Lower lobe of right lung (tissue), 2 donors: ENCODE data around the gene ANKRD11. TPM values are rescaled to one million over a fixed set of nuclear protein-coding genes. Genes with fewer than 3 reads are reported as not detected.
"Not testable (repeated sequence)": the region's sequence is repeated elsewhere in the genome, so short reads cannot be mapped to it uniquely, and the experiment has no call there.

Experiments
- ATAC-seq, 2 donors: fragments of 200-7000 bp; cut with Tn5 transposase; one replicate each; pipeline ENCODE4 v1.9.1; 2020 to 2022; ENCODE audit warnings: mild to moderate bottlenecking in 2 of 2, moderate library complexity in 2 of 2
- DNase-seq: peaks from one replicate; pipeline ENCODE4 v3.0.0-alpha.2; 2020
- H3K27ac ChIP-seq: fragments of 200-600 bp; one replicate; pipeline ENCODE4 v1.8.0; 2022
- H3K27me3 ChIP-seq: fragments of 200-600 bp; one replicate; pipeline ENCODE4 v1.8.0; 2022; ENCODE audit warnings: low read depth
- H3K36me3 ChIP-seq: fragments of 200-600 bp; one replicate; pipeline ENCODE4 v1.8.0; 2022; ENCODE audit warnings: mild to moderate bottlenecking
- H3K4me1 ChIP-seq: fragments of 200-600 bp; one replicate; pipeline ENCODE4 v1.8.0; 2022
- H3K4me3 ChIP-seq: fragments of 200-600 bp; one replicate; pipeline ENCODE4 v1.8.0; 2022; ENCODE audit warnings: mild to moderate bottlenecking
- H3K9me3 ChIP-seq: fragments of 200-600 bp; one replicate; pipeline ENCODE4 v1.8.0; 2022
- CTCF ChIP-seq: fragments of 200-600 bp; IDR thresholded peaks from one replicate; pipeline ENCODE4 v1.8.0; 2022; ENCODE audit warnings: antibody characterized with exemption, mild to moderate bottlenecking
- intact Hi-C: fragments of 100-400 bp; cut with DNase I; formaldehyde crosslinking; loops from one replicate; pipeline ENCODE4 v1.11.0; 2022
- total RNA-seq: library from RNA; stranded (reverse); fragmentation: NEBNext Ultra II Directional; extraction: Animal tissue kit (Norgen Biotek cat#: 25700); gene quantifications from one replicate; pipeline ENCODE4 v1.2.1, GENCODE V29; 2021
- donor health status: DM: no; HTN: yes; CAD: no; lungs with severe emphysema.

Gene ANKRD11
- total RNA-seq, 1 donor from 2014 or later: 127 TPM

- no peak for DNase-seq
- ATAC-seq: no peak
- no peak overlapping the region for H3K4me3 ChIP-seq
- H3K36me3 ChIP-seq: peaks cover 1% of the 10 kb centered on the region
- no peaks in the 10 kb centered on the region for H3K27me3 ChIP-seq
- no peak overlapping the region for H3K27ac ChIP-seq
- H3K4me1 ChIP-seq: peaks cover 85% of the 10 kb centered on the region
- no peaks in the 10 kb centered on the region for H3K9me3 ChIP-seq
- intact Hi-C loops: no loop called here
- no peak for TF ChIP-seq CTCF
Measured at GRCh38 chr16:89365996-89366395, 124.4 kb downstream of the ANKRD11 start.

GRCh38 chr16:89365044-89365467 lies 125.3 kb downstream of the ANKRD11 start:
- peaks cover 89% of the 10 kb centered on the region for H3K4me1 ChIP-seq
- DNase-seq: no peak
- peak overlapping the region; percentile 39 for H3K27ac ChIP-seq
- no peak for ATAC-seq
- H3K27me3 ChIP-seq: no peaks in the 10 kb centered on the region
- TF ChIP-seq CTCF: no peak
- H3K36me3 ChIP-seq: no peaks in the 10 kb centered on the region
- intact Hi-C loops: no loop called here
- H3K4me3 ChIP-seq: no peak overlapping the region
- no peaks in the 10 kb centered on the region for H3K9me3 ChIP-seq

- no peak for TF ChIP-seq CTCF
- Histone ChIP-seq H3K36me3 (no peaks in the 10 kb centered on the region), H3K9me3 (no peaks in the 10 kb centered on the region), H3K27me3 (no peaks in the 10 kb centered on the region), H3K4me1 (peaks cover 89% of the 10 kb centered on the region), H3K27ac (no peak overlapping the region), H3K4me3 (no peak overlapping the region)
- ATAC-seq (peak in 1 of 2 donors; percentile 41), DNase-seq (no peak)
- intact Hi-C loops: no loop called here
Measured at GRCh38 chr16:89364606-89365005, 125.8 kb downstream of the ANKRD11 start.

- H3K27ac ChIP-seq: no peak overlapping the region
- peak; percentile 75 to 79 for ATAC-seq
Measured at GRCh38 chr16:89363621-89364393, 126.6 kb downstream of the ANKRD11 start.

GRCh38 chr16:89362540-89363223 lies 127.7 kb downstream of the ANKRD11 start:
- H3K36me3 ChIP-seq, ATAC-seq, H3K9me3 ChIP-seq, intact Hi-C loops, H3K27me3 ChIP-seq, H3K4me3 ChIP-seq, H3K27ac ChIP-seq, DNase-seq: not testable (repeated sequence)
- peaks cover 92% of the 10 kb centered on the region for H3K4me1 ChIP-seq

More at GRCh38 chr16:89363621-89364393, 126.6 kb downstream of the ANKRD11 start:
- Histone ChIP-seq H3K36me3 (no peaks in the 10 kb centered on the region), H3K9me3 (no peaks in the 10 kb centered on the region), H3K4me1 (peaks cover 89% of the 10 kb centered on the region), H3K4me3 (no peak overlapping the region), H3K27me3 (no peaks in the 10 kb centered on the region)
- no peak for DNase-seq
- no peak for TF ChIP-seq CTCF
- intact Hi-C loops: no loop called here
